HepG2 (cell line): ENCODE data around the gene SPPL3. TPM values are rescaled to one million over a fixed set of nuclear protein-coding genes. Genes with fewer than 3 reads are reported as not detected.

Source experiments
- ATAC-seq: fragments of 200-7000 bp; cut with Tn5 transposase; 3 replicates; pipeline ENCODE4 v1.9.1; 2020; ENCODE audit warnings: mild to moderate bottlenecking, moderate library complexity
- BruUV-seq: library from RNA; stranded (reverse); fragments of 400-500 nt; replicated peaks from 2 replicates; lab custom pipeline; 2021; lab: Mats Ljungman, UMichigan
- CTCF ChIA-PET: fragments of 300-600 bp; formaldehyde crosslinking; extraction: SDS; loops from one replicate; lab custom pipeline; 2021; ENCODE audit warnings: low total read pairs, inconsistent platforms, low intra/inter-chr PET ratio; lab: Yijun Ruan, JAX
- POLR2A ChIA-PET: fragments of 350-600 bp; sonication (Branson Sonifier 250); formaldehyde crosslinking; loops from one replicate; lab custom pipeline; 2020; ENCODE audit warnings: antibody characterized with exemption, inconsistent platforms; lab: Yijun Ruan, JAX
- DNase-seq: peaks from one replicate; pipeline ENCODE4 v3.0.0-alpha.2; 2015; ENCODE audit warnings: low spot score
- FAIRE-seq: peaks from 3 replicates; lab custom pipeline; 2011; peaks lifted over from hg19 to GRCh38; lab: Jason Lieb, UNC
- H2AFZ ChIP-seq: one replicate; pipeline ENCODE4 v1.6.1; 2011; ENCODE audit warnings: low read length, inconsistent platforms
- H3K27ac ChIP-seq: fragments of 300-600 bp; 3 replicates; pipeline ENCODE4 v1.8.0; 2011; ENCODE audit warnings: mixed run types, mild to moderate bottlenecking, mixed read lengths, low read length, inconsistent platforms; ENCODE audit not compliant: insufficient read depth; ENCODE audit errors: extremely low read length
- H3K27me3 ChIP-seq, 2 experiments: fragments of 200-600 bp in 1 of 2; 2 replicates in 1 of 2; 3 replicates in 1 of 2; pipeline versions ENCODE4 v1.6.0 to v1.8.0; 2011; ENCODE audit warnings: low read length in 2 of 2, mild to moderate bottlenecking in 2 of 2, moderate library complexity in 2 of 2, inconsistent platforms in 1 of 2; ENCODE audit not compliant: insufficient read depth in 2 of 2, control insufficient read depth in 1 of 2
- H3K36me3 ChIP-seq, 2 experiments: fragments of 200-600 bp in 1 of 2; replicated peaks in 1 of 2; 2 replicates in 1 of 2; 3 replicates in 1 of 2; pipeline versions ENCODE4 v1.5.1 to v1.8.0; 2011; ENCODE audit warnings: low read length in 2 of 2, inconsistent platforms in 1 of 2; ENCODE audit not compliant: insufficient read depth in 2 of 2, control insufficient read depth in 1 of 2
- H3K4me1 ChIP-seq: 2 replicates; pipeline ENCODE4 v1.5.1; 2012; ENCODE audit warnings: low read length, inconsistent platforms; ENCODE audit not compliant: insufficient read depth
- H3K4me2 ChIP-seq: 2 replicates; pipeline ENCODE4 v1.6.0; 2011; ENCODE audit warnings: low read depth, low read length, inconsistent platforms
- H3K4me3 ChIP-seq, 3 experiments: fragments of 200-600 bp in 1 of 3; sonication (generic), shearing (Covaris generic) in 1 of 3; replicated peaks in 1 of 3; 2 replicates each; pipeline ENCODE4 v1.5.1; 2011 to 2016; ENCODE audit warnings: low read length in 3 of 3, inconsistent platforms in 2 of 3, low read depth in 2 of 3, mild to moderate bottlenecking in 2 of 3, control low read depth in 1 of 3, mixed read lengths in 1 of 3; ENCODE audit not compliant: insufficient read depth in 1 of 3
- H3K79me2 ChIP-seq: one replicate; pipeline ENCODE4 v1.6.1; 2011; ENCODE audit warnings: low read length, inconsistent platforms; ENCODE audit not compliant: insufficient read depth
- H3K9ac ChIP-seq: 2 replicates; pipeline ENCODE4 v1.6.0; 2011; ENCODE audit warnings: mild to moderate bottlenecking, low read depth, low read length, inconsistent platforms; ENCODE audit not compliant: insufficient read depth
- H3K9me3 ChIP-seq: 2 replicates; pipeline ENCODE4 v1.5.1; 2012; ENCODE audit warnings: mild to moderate bottlenecking, low read length
- H4K20me1 ChIP-seq: 2 replicates; pipeline ENCODE4 v1.6.0; 2011; ENCODE audit warnings: inconsistent platforms, mild to moderate bottlenecking, low read length, moderate library complexity; ENCODE audit not compliant: insufficient read depth
- DMAP1 ChIP-seq: IDR thresholded peaks from 2 replicates; pipeline ENCODE4 v1.6.1; 2016
- ELF1 ChIP-seq: sonication (generic); formaldehyde crosslinking; IDR thresholded peaks from 2 replicates; pipeline ENCODE4 v1.4.0; 2020; ENCODE audit warnings: missing genetic modification reagents
- IKZF4 ChIP-seq: sonication (generic); formaldehyde crosslinking; IDR thresholded peaks from 2 replicates; pipeline ENCODE4 v1.5.1; 2020; ENCODE audit warnings: borderline replicate concordance, mild to moderate bottlenecking, low read depth, missing genetic modification reagents; ENCODE audit errors: not compliant biosample characterization
- KDM2A ChIP-seq: sonication (generic); formaldehyde crosslinking; IDR thresholded peaks from 2 replicates; pipeline ENCODE4 v1.4.0; 2020; ENCODE audit warnings: low read depth, missing genetic modification reagents, borderline replicate concordance
- LCORL ChIP-seq, 2 experiments: fragments of 450-650 bp in 1 of 2; sonication (generic) in 1 of 2; formaldehyde crosslinking in 1 of 2; IDR thresholded peaks; 2 replicates each; pipeline versions ENCODE4 v1.5.0 to v1.6.1; 2017 to 2020; ENCODE audit warnings: antibody characterized with exemption in 1 of 2, missing genetic modification reagents in 1 of 2
- PAWR ChIP-seq: sonication (generic); formaldehyde crosslinking; IDR thresholded peaks from 2 replicates; pipeline ENCODE4 v1.4.0; 2020; ENCODE audit warnings: missing genetic modification reagents, mild to moderate bottlenecking, borderline replicate concordance
- SOX13 ChIP-seq, 3 experiments: fragments of 450-650 bp in 1 of 3; sonication (generic) in 1 of 3; formaldehyde crosslinking in 1 of 3; IDR thresholded peaks in 2 of 3; conservative IDR thresholded peaks in 1 of 3; 2 replicates each; pipeline versions ENCODE4 v1.5.0 to v1.6.1; 2016 to 2020; ENCODE audit warnings: antibody characterized with exemption in 1 of 3, mild to moderate bottlenecking in 1 of 3, missing compliant biosample characterization in 1 of 3, missing genetic modification reagents in 1 of 3, moderate library complexity in 1 of 3
- ZNF225 ChIP-seq: sonication (generic); formaldehyde crosslinking; IDR thresholded peaks from 2 replicates; pipeline ENCODE4 v1.4.0; 2020; ENCODE audit warnings: mild to moderate bottlenecking, missing genetic modification reagents
- ZNF644 ChIP-seq: IDR thresholded peaks from 2 replicates; pipeline ENCODE4 v1.6.1; 2016; ENCODE audit warnings: low read depth
- ZSCAN20 ChIP-seq: sonication (generic); formaldehyde crosslinking; IDR thresholded peaks from 2 replicates; pipeline ENCODE4 v1.4.0; 2020; ENCODE audit warnings: missing genetic modification reagents, mild to moderate bottlenecking, borderline replicate concordance
- WGBS: methylation state at CpG from one replicate; pipeline ENCODE4 v1.1.6; 2017; ENCODE audit warnings: low lambda C conversion rate; 5-methylcytosine and 5-hydroxymethylcytosine counted together
- in situ Hi-C: cut with HindIII; loops from 2 replicates; pipeline ENCODE4 v1.10.0; 2017; ENCODE audit warnings: low pct_unique_long_range_greater_than_20kb; ENCODE audit not compliant: extremely low pct_ligation_motif_present
- intact Hi-C: fragments of 100-400 bp; cut with micrococcal nuclease; formaldehyde crosslinking; loops from one replicate; pipeline ENCODE4 v1.10.0; 2022; ENCODE audit not compliant: unreplicated experiment
- polyA plus RNA-seq, 8 experiments: library from polyadenylated mRNA; depleted of rRNA in 3 of 8; stranded (reverse) in 7 of 8; unstranded in 1 of 8; fragments of >200 nt; fragmentation: Illumina TruSeq in 4 of 8; extraction: Trizol in 4 of 8; gene quantifications; 2 replicates each; pipeline versions ENCODE4 v1.2.1 to v1.2.3, GENCODE V29; 2011 to 2016; ENCODE audit warnings: low read depth in 4 of 8, missing spikeins in 1 of 8, mixed read lengths in 1 of 8; ENCODE audit not compliant: insufficient read depth in 1 of 8
- total RNA-seq, 5 experiments: library from RNA; depleted of rRNA; stranded (reverse); fragments of >200 nt; fragmentation: Illumina TruSeq; extraction: Trizol; gene quantifications; 2 replicates each; pipeline ENCODE4 v1.2.3, GENCODE V29; 2016; ENCODE audit warnings: low read depth in 1 of 5
- TF ChIP-seq, protein P1 (sequence below), 2 experiments: fragments of 450-650 bp in 1 of 2; sonication (generic) in 1 of 2; formaldehyde crosslinking; IDR thresholded peaks; 2 replicates each; pipeline versions ENCODE4 v1.5.0 to v1.8.0; 2020 to 2022; ENCODE audit warnings: mild to moderate bottlenecking in 1 of 2, missing genetic modification reagents in 1 of 2
- TF ChIP-seq, protein P2 (sequence below): sonication (generic); formaldehyde crosslinking; IDR thresholded peaks from 2 replicates; pipeline ENCODE4 v1.4.0; 2020; ENCODE audit warnings: mild to moderate bottlenecking, missing genetic modification reagents

The SPPL3 gene
- total and polyA plus RNA-seq, 2 of the 13 experiments (the other 11 are each of a cell fraction or from before 2014, with no cell fraction given) = 8.9 to 9.1 TPM

DNA sequence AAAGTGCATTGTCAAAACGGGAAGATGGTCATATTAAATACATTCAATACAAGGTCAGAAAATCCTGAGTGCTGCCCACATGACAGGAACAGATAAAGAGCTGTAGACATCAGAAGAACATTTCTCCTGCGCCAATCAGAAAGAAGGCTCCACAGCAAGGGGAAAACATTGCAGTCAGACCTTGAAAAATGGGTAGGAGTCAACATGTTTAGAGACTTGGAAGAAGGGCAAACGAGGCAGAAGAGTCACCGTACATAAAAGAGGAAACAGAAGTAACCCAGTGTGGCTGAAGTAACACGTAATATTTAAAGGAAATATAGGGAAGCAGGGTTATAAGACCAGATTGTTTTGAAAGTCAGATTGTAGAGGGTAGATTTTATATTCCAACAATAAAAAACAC is 11.9 kb downstream of the SPPL3 start:
- WGBS = 83% methylated on average over 5 of the region's 5 CpGs
- no peak overlapping the region for H3K9ac ChIP-seq
- peaks cover 56% of the 10 kb centered on the region for H3K79me2 ChIP-seq
- no peak overlapping the region for H2AFZ ChIP-seq
- intact Hi-C loops = no loop called here
- TF ChIP-seq ZNF644 (CRISPR knock-in tag) = no peak
- TF ChIP-seq LCORL (IDR thresholded peaks at IDR 0.05) = no peak
- TF ChIP-seq LCORL (CRISPR knock-in tag; IDR thresholded peaks at IDR 0.05) = no peak
- TF ChIP-seq, protein P1, sequence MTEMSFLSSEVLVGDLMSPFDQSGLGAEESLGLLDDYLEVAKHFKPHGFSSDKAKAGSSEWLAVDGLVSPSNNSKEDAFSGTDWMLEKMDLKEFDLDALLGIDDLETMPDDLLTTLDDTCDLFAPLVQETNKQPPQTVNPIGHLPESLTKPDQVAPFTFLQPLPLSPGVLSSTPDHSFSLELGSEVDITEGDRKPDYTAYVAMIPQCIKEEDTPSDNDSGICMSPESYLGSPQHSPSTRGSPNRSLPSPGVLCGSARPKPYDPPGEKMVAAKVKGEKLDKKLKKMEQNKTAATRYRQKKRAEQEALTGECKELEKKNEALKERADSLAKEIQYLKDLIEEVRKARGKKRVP (CRISPR knock-in tag; IDR thresholded peaks at IDR 0.05) = no peak
- TF ChIP-seq ZSCAN20 (CRISPR knock-in tag) = no peak
- TF ChIP-seq ZNF225 = no peak
- no peak for TF ChIP-seq SOX13 (IDR thresholded peaks at IDR 0.05)
- TF ChIP-seq SOX13 (CRISPR knock-in tag; conservative IDR thresholded peaks at IDR 0.05 in 1 of 2, IDR thresholded peaks at IDR 0.05 in 1 of 2) = no peak
- TF ChIP-seq, protein P2, sequence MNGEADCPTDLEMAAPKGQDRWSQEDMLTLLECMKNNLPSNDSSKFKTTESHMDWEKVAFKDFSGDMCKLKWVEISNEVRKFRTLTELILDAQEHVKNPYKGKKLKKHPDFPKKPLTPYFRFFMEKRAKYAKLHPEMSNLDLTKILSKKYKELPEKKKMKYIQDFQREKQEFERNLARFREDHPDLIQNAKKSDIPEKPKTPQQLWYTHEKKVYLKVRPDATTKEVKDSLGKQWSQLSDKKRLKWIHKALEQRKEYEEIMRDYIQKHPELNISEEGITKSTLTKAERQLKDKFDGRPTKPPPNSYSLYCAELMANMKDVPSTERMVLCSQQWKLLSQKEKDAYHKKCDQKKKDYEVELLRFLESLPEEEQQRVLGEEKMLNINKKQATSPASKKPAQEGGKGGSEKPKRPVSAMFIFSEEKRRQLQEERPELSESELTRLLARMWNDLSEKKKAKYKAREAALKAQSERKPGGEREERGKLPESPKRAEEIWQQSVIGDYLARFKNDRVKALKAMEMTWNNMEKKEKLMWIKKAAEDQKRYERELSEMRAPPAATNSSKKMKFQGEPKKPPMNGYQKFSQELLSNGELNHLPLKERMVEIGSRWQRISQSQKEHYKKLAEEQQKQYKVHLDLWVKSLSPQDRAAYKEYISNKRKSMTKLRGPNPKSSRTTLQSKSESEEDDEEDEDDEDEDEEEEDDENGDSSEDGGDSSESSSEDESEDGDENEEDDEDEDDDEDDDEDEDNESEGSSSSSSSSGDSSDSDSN (CRISPR knock-in tag) = no peak
- no peak for TF ChIP-seq ELF1 (CRISPR knock-in tag)
- TF ChIP-seq IKZF4 (CRISPR knock-in tag) = no peak
- TF ChIP-seq DMAP1 (CRISPR knock-in tag) = no peak
- TF ChIP-seq PAWR (CRISPR knock-in tag) = no peak
- TF ChIP-seq KDM2A (CRISPR knock-in tag) = no peak
- TF ChIP-seq, all 625 proteins: peak for 0
- no peak for ATAC-seq
- Histone ChIP-seq H3K4me1 (peaks cover 7% of the 10 kb centered on the region), H3K27ac (no peak overlapping the region), H3K27me3 (no peaks in the 10 kb centered on the region), H4K20me1 (peaks cover 6% of the 10 kb centered on the region; the same call in 1 of the 2 replicates), H3K9me3 (no peaks in the 10 kb centered on the region), H3K36me3 (no peaks in the 10 kb centered on the region; a peak in 1 of 5 replicates), H3K4me3 (no peak overlapping the region), H3K4me2 (no peak overlapping the region)
- ChIA-PET CTCF (no interaction called here), POLR2A (no interaction called here)
- no TSS peak for BruUV-seq
- no peak for FAIRE-seq
- no peak for DNase-seq
- in situ Hi-C loops = no loop called here
